Activated T-helper 2 cell treated with anti-CD3 and anti-CD28 coated beads, Interferon-gamma antibody, Interleukin-2, Interleukin-4, amounts not matched to agents 10 μg/mL and 5 μg/mL and 100 μg/mL, durations not matched to agents 14 hours and 24 hours and 36 hours (primary cell): ENCODE data around the gene EIF3B. TPM values are rescaled to one million over a fixed set of nuclear protein-coding genes. Genes with fewer than 3 reads are reported as not detected.
A peak's percentile ranks its signal among the peaks of the same experiment; 100 is the strongest.
"Not testable (repeated sequence)": the region's sequence is repeated elsewhere in the genome, so short reads cannot be mapped to it uniquely, and the experiment has no call there.

ENCODE experiments used
- DNase-seq: peaks from one replicate; pipeline ENCODE4 v3.0.0; 2021; ENCODE audit warnings: low spot score
- H3K27ac Mint-ChIP-seq: one replicate; pipeline ENCODE4 v1.8.0; 2021; ENCODE audit warnings: mixed read lengths
- H3K27me3 Mint-ChIP-seq: one replicate; pipeline ENCODE4 v1.8.0; 2021; ENCODE audit warnings: low read depth, mixed read lengths
- H3K36me3 Mint-ChIP-seq: one replicate; pipeline ENCODE4 v1.8.0; 2021; ENCODE audit warnings: low read depth, mixed read lengths
- H3K4me1 Mint-ChIP-seq: one replicate; pipeline ENCODE4 v1.8.0; 2021; ENCODE audit warnings: low read depth, mixed read lengths
- H3K4me3 Mint-ChIP-seq: one replicate; pipeline ENCODE4 v1.8.0; 2021; ENCODE audit warnings: low read depth, mild to moderate bottlenecking, moderate library complexity, mixed read lengths
- H3K9me3 Mint-ChIP-seq: one replicate; pipeline ENCODE4 v1.8.0; 2021; ENCODE audit warnings: mixed read lengths
- intact Hi-C: fragments of 100-400 bp; cut with micrococcal nuclease; formaldehyde crosslinking; loops from one replicate; pipeline ENCODE4 v1.15.1; 2023
- total RNA-seq: library from RNA; stranded (reverse); gene quantifications from 2 replicates; pipeline ENCODE4 v1.2.3, GENCODE V29; 2022

EIF3B gene
- total RNA-seq, 1 donor from 2014 or later = 242 TPM

- Mint-ChIP-seq H3K27ac (no peak overlapping the region), H3K4me1 (peaks cover 7% of the 10 kb centered on the region), H3K36me3 (no peaks in the 10 kb centered on the region), H3K9me3 (no peaks in the 10 kb centered on the region), H3K4me3 (no peak overlapping the region), H3K27me3 (no peaks in the 10 kb centered on the region)
- intact Hi-C loops = loop anchor here (10.0 kb wide), 1 partner anchor 393 kb away; no protein-coding TSS in a partner anchor
- no peak for DNase-seq
Observed at GRCh38 chr7:2317556-2318293, 36.9 kb upstream of the EIF3B start.

GRCh38 chr7:2321020-2321419 lies 33.6 kb upstream of the EIF3B start:
- Mint-ChIP-seq H3K36me3 (no peaks in the 10 kb centered on the region), H3K27me3 (no peaks in the 10 kb centered on the region), H3K27ac (no peak overlapping the region), H3K9me3 (no peaks in the 10 kb centered on the region), H3K4me1 (peaks cover 3% of the 10 kb centered on the region), H3K4me3 (no peak overlapping the region)
- DNase-seq = no peak
- intact Hi-C loops = no loop called here

GRCh38 chr7:2325162-2325561 lies 29.5 kb upstream of the EIF3B start:
- Mint-ChIP-seq H3K9me3 (no peaks in the 10 kb centered on the region), H3K36me3 (no peaks in the 10 kb centered on the region), H3K4me1 (no peaks in the 10 kb centered on the region), H3K4me3 (no peak overlapping the region), H3K27ac (no peak overlapping the region), H3K27me3 (no peaks in the 10 kb centered on the region)
- intact Hi-C loops = no loop called here
- no peak for DNase-seq

GRCh38 chr7:2326951-2327350 lies 27.7 kb upstream of the EIF3B start:
- Mint-ChIP-seq H3K4me1 (no peaks in the 10 kb centered on the region), H3K9me3 (no peaks in the 10 kb centered on the region), H3K27ac (no peak overlapping the region), H3K36me3 (no peaks in the 10 kb centered on the region), H3K27me3 (no peaks in the 10 kb centered on the region), H3K4me3 (no peak overlapping the region)
- intact Hi-C loops = no loop called here
- DNase-seq = no peak

- no peaks in the 10 kb centered on the region for H3K27me3 Mint-ChIP-seq
- no peak overlapping the region for H3K27ac Mint-ChIP-seq
- H3K4me3 Mint-ChIP-seq = no peak overlapping the region
- intact Hi-C loops = no loop called here
- no peaks in the 10 kb centered on the region for H3K4me1 Mint-ChIP-seq
- H3K9me3 Mint-ChIP-seq = no peaks in the 10 kb centered on the region
- no peaks in the 10 kb centered on the region for H3K36me3 Mint-ChIP-seq
- no peak for DNase-seq
Observed at GRCh38 chr7:2330493-2330892, 24.1 kb upstream of the EIF3B start.

- no peak overlapping the region for H3K4me3 Mint-ChIP-seq
- H3K4me1 Mint-ChIP-seq = no peaks in the 10 kb centered on the region
- H3K36me3 Mint-ChIP-seq = no peaks in the 10 kb centered on the region
- intact Hi-C loops = no loop called here
- H3K9me3 Mint-ChIP-seq = no peaks in the 10 kb centered on the region
- H3K27ac Mint-ChIP-seq = no peak overlapping the region
- no peak for DNase-seq
- no peaks in the 10 kb centered on the region for H3K27me3 Mint-ChIP-seq
Observed at GRCh38 chr7:2331707-2332106, 22.9 kb upstream of the EIF3B start.

GRCh38 chr7:2332606-2333231 lies 21.9 kb upstream of the EIF3B start:
- H3K4me1 Mint-ChIP-seq, H3K9me3 Mint-ChIP-seq, H3K36me3 Mint-ChIP-seq, H3K27ac Mint-ChIP-seq, H3K4me3 Mint-ChIP-seq, H3K27me3 Mint-ChIP-seq, intact Hi-C loops, DNase-seq: not testable (repeated sequence)

GRCh38 chr7:2336626-2337299 lies 17.9 kb upstream of the EIF3B start:
- DNase-seq = no peak

GRCh38 chr7:2347351-2348063 lies 7.1 kb upstream of the EIF3B start:
- intact Hi-C loops = loop anchor here (1.0 to 10.0 kb wide), 5 partner anchors 100 to 768 kb away; no protein-coding TSS in a partner anchor
- not testable (repeated sequence) for H3K9me3 Mint-ChIP-seq

More at GRCh38 chr7:2336626-2337299, 17.9 kb upstream of the EIF3B start:
- no peak overlapping the region for H3K4me3 Mint-ChIP-seq
- no peaks in the 10 kb centered on the region for H3K9me3 Mint-ChIP-seq
- H3K27me3 Mint-ChIP-seq = no peaks in the 10 kb centered on the region
- no peaks in the 10 kb centered on the region for H3K4me1 Mint-ChIP-seq
- H3K27ac Mint-ChIP-seq = no peak overlapping the region
- H3K36me3 Mint-ChIP-seq = no peaks in the 10 kb centered on the region
- intact Hi-C loops = no loop called here

GRCh38 chr7:2350055-2350454 lies 4.6 kb upstream of the EIF3B start:
- H3K9me3 Mint-ChIP-seq = no peaks in the 10 kb centered on the region
- intact Hi-C loops = no loop called here
- no peaks in the 10 kb centered on the region for H3K36me3 Mint-ChIP-seq
- H3K27me3 Mint-ChIP-seq = no peaks in the 10 kb centered on the region
- DNase-seq = no peak
- peaks cover 4% of the 10 kb centered on the region for H3K4me1 Mint-ChIP-seq
- no peak overlapping the region for H3K4me3 Mint-ChIP-seq
- no peak overlapping the region for H3K27ac Mint-ChIP-seq

More at GRCh38 chr7:2347351-2348063, 7.1 kb upstream of the EIF3B start:
- not testable (repeated sequence) for H3K27me3 Mint-ChIP-seq, H3K4me3 Mint-ChIP-seq, H3K4me1 Mint-ChIP-seq, H3K36me3 Mint-ChIP-seq, DNase-seq, H3K27ac Mint-ChIP-seq

GRCh38 chr7:2350861-2351260 lies 3.8 kb upstream of the EIF3B start:
- intact Hi-C loops = no loop called here

GRCh38 chr7:2353113-2353935 lies 1.3 kb upstream of the EIF3B start:
- DNase-seq = no peak
- peak overlapping the region; percentile 98 for H3K27ac Mint-ChIP-seq
- peaks cover 8% of the 10 kb centered on the region for H3K4me1 Mint-ChIP-seq
- intact Hi-C loops = no loop called here
- peaks cover 23% of the 10 kb centered on the region for H3K36me3 Mint-ChIP-seq
- H3K9me3 Mint-ChIP-seq = no peaks in the 10 kb centered on the region
- H3K4me3 Mint-ChIP-seq = peak overlapping the region; percentile 90
- no peaks in the 10 kb centered on the region for H3K27me3 Mint-ChIP-seq

More at GRCh38 chr7:2350861-2351260, 3.8 kb upstream of the EIF3B start:
- peaks cover 4% of the 10 kb centered on the region for H3K36me3 Mint-ChIP-seq
- H3K4me3 Mint-ChIP-seq = no peak overlapping the region
- H3K4me1 Mint-ChIP-seq = peaks cover 4% of the 10 kb centered on the region
- H3K27ac Mint-ChIP-seq = no peak overlapping the region
- no peaks in the 10 kb centered on the region for H3K27me3 Mint-ChIP-seq
- DNase-seq = no peak
- H3K9me3 Mint-ChIP-seq = no peaks in the 10 kb centered on the region
